H9 (cell line): ENCODE results near the gene SCN8A. TPM values are rescaled to one million over a fixed set of nuclear protein-coding genes. Genes with fewer than 3 reads are reported as not detected.

Source experiments
- DNase-seq: peaks from one replicate; pipeline ENCODE4 v3.0.0-alpha.2; 2017
- H2AFZ ChIP-seq: one replicate; pipeline ENCODE4 v1.6.1; 2013; ENCODE audit warnings: mild to moderate bottlenecking, low read length, control low read depth, moderate library complexity
- H2AK5ac ChIP-seq: 2 replicates; pipeline ENCODE4 v1.6.1; 2013; ENCODE audit warnings: low read length, control low read depth, mixed read lengths; ENCODE audit not compliant: insufficient read length
- H2BK120ac ChIP-seq: one replicate; pipeline ENCODE4 v1.6.1; 2013; ENCODE audit warnings: low read depth, mild to moderate bottlenecking, low read length, control low read depth, inconsistent platforms; ENCODE audit not compliant: poor library complexity, severe bottlenecking
- H2BK12ac ChIP-seq: 2 replicates; pipeline ENCODE4 v1.6.1; 2013; ENCODE audit warnings: low read length, control low read depth, mixed read lengths, low read depth; ENCODE audit not compliant: insufficient read length
- H2BK15ac ChIP-seq: 2 replicates; pipeline ENCODE4 v1.6.1; 2013; ENCODE audit warnings: low read depth, low read length, control low read depth
- H2BK20ac ChIP-seq: one replicate; pipeline ENCODE4 v1.6.1; 2013; ENCODE audit warnings: low read depth, mild to moderate bottlenecking, low read length, control low read depth, inconsistent platforms; ENCODE audit not compliant: poor library complexity, severe bottlenecking
- H2BK5ac ChIP-seq: 2 replicates; pipeline ENCODE4 v1.6.1; 2013; ENCODE audit warnings: low read length, control low read depth, mixed read lengths; ENCODE audit not compliant: insufficient read length
- H3K14ac ChIP-seq: 2 replicates; pipeline ENCODE4 v1.6.1; 2013; ENCODE audit warnings: low read length, control low read depth; ENCODE audit not compliant: insufficient read depth
- H3K18ac ChIP-seq: 2 replicates; pipeline ENCODE4 v1.6.1; 2013; ENCODE audit warnings: low read depth, mild to moderate bottlenecking, mixed read lengths, low read length, control low read depth; ENCODE audit not compliant: insufficient read length
- H3K23ac ChIP-seq: 2 replicates; pipeline ENCODE4 v1.6.1; 2013; ENCODE audit warnings: low read length, control low read depth, mixed read lengths, low read depth; ENCODE audit not compliant: insufficient read length
- H3K23me2 ChIP-seq: 2 replicates; pipeline ENCODE4 v1.6.1; 2013; ENCODE audit warnings: low read depth, mild to moderate bottlenecking, mixed read lengths, low read length, control low read depth; ENCODE audit not compliant: insufficient read length, poor library complexity, severe bottlenecking
- H3K27ac ChIP-seq: 2 replicates; pipeline ENCODE4 v1.5.1; 2013; ENCODE audit warnings: low read length, control low read depth, mixed read lengths, low read depth; ENCODE audit not compliant: insufficient read length
- H3K27me3 ChIP-seq: 2 replicates; pipeline ENCODE4 v1.6.1; 2013; ENCODE audit warnings: low read length, control low read depth, inconsistent platforms; ENCODE audit not compliant: insufficient read depth
- H3K4ac ChIP-seq: 2 replicates; pipeline ENCODE4 v1.6.1; 2013; ENCODE audit warnings: low read depth, mild to moderate bottlenecking, control low read depth, inconsistent platforms, low read length, moderate library complexity
- H3K4me1 ChIP-seq: 2 replicates; pipeline ENCODE4 v1.6.1; 2013; ENCODE audit warnings: low read length, control low read depth, inconsistent platforms; ENCODE audit not compliant: insufficient read depth
- H3K4me2 ChIP-seq: 2 replicates; pipeline ENCODE4 v1.6.1; 2013; ENCODE audit warnings: low read length, control low read depth, mixed read lengths; ENCODE audit not compliant: insufficient read length, insufficient read depth
- H3K56ac ChIP-seq: 2 replicates; pipeline ENCODE4 v1.6.1; 2013; ENCODE audit warnings: low read depth, mild to moderate bottlenecking, mixed read lengths, low read length, control low read depth; ENCODE audit not compliant: insufficient read length
- H3K79me1 ChIP-seq: 2 replicates; pipeline ENCODE4 v1.6.1; 2013; ENCODE audit warnings: low read depth, mild to moderate bottlenecking, moderate library complexity, low read length, control low read depth, inconsistent platforms; ENCODE audit not compliant: insufficient read depth, poor library complexity, severe bottlenecking
- H3K79me2 ChIP-seq: 2 replicates; pipeline ENCODE4 v1.6.1; 2013; ENCODE audit warnings: low read length, control low read depth, inconsistent platforms; ENCODE audit not compliant: insufficient read depth
- H3K9ac ChIP-seq: 2 replicates; pipeline ENCODE4 v1.6.1; 2013; ENCODE audit warnings: low read length, control low read depth, mixed read lengths; ENCODE audit not compliant: insufficient read length; ENCODE audit errors: extremely low read depth
- H3K9me3 ChIP-seq: one replicate; pipeline ENCODE4 v1.6.1; 2013; ENCODE audit warnings: low read depth, low read length, inconsistent platforms; ENCODE audit not compliant: control insufficient read depth
- H3T11ph ChIP-seq: one replicate; pipeline ENCODE4 v1.6.1; 2013; ENCODE audit warnings: mild to moderate bottlenecking, low read length, control low read depth, inconsistent platforms
- H4K20me1 ChIP-seq: one replicate; pipeline ENCODE4 v1.6.1; 2013; ENCODE audit not compliant: control insufficient read depth, insufficient read length, insufficient read depth
- H4K5ac ChIP-seq: 2 replicates; pipeline ENCODE4 v1.6.1; 2013; ENCODE audit warnings: low read depth, mild to moderate bottlenecking, mixed read lengths, low read length, control low read depth; ENCODE audit not compliant: insufficient read length
- H4K8ac ChIP-seq: replicated peaks from 2 replicates; pipeline ENCODE4 v1.6.1; 2013; ENCODE audit warnings: low read length, control low read depth, mixed read lengths, low read depth; ENCODE audit not compliant: insufficient read length
- H4K91ac ChIP-seq: 2 replicates; pipeline ENCODE4 v1.6.1; 2013; ENCODE audit warnings: low read depth, mild to moderate bottlenecking, moderate library complexity, mixed read lengths, low read length, control low read depth; ENCODE audit not compliant: insufficient read length
- H3K27ac Mint-ChIP-seq, 3 experiments: 2 replicates in 2 of 3; 3 replicates in 1 of 3; pipeline ENCODE4 v1.8.0; 2020 to 2021; ENCODE audit warnings: mixed read lengths in 3 of 3, mild to moderate bottlenecking in 1 of 3, moderate library complexity in 1 of 3
- H3K27me3 Mint-ChIP-seq: 2 replicates; pipeline ENCODE4 v1.8.0; 2021; ENCODE audit warnings: low read depth, mild to moderate bottlenecking, moderate library complexity, mixed read lengths
- H3K36me3 Mint-ChIP-seq, 3 experiments: 2 replicates in 2 of 3; 3 replicates in 1 of 3; pipeline ENCODE4 v1.8.0; 2020 to 2021; ENCODE audit warnings: low read depth in 3 of 3, mixed read lengths in 3 of 3; ENCODE audit not compliant: insufficient read depth in 1 of 3
- H3K4me1 Mint-ChIP-seq, 2 experiments: 2 replicates each; pipeline ENCODE4 v1.8.0; 2020; ENCODE audit warnings: mixed read lengths in 2 of 2
- H3K4me3 Mint-ChIP-seq, 2 experiments: 2 replicates in 1 of 2; 3 replicates in 1 of 2; pipeline ENCODE4 v1.8.0; 2020 to 2021; ENCODE audit warnings: mild to moderate bottlenecking in 2 of 2, mixed read lengths in 2 of 2, moderate library complexity in 1 of 2
- H3K9me3 Mint-ChIP-seq, 2 experiments: 2 replicates in 1 of 2; 3 replicates in 1 of 2; pipeline ENCODE4 v1.8.0; 2020; ENCODE audit warnings: mild to moderate bottlenecking in 2 of 2, mixed read lengths in 2 of 2, moderate library complexity in 1 of 2
- CTCF ChIP-seq: fragments of 200-600 bp; sonication (generic); conservative IDR thresholded peaks from 3 replicates; pipeline ENCODE4 v1.8.0; 2021; ENCODE audit warnings: antibody characterized with exemption, mild to moderate bottlenecking
- WGBS: extraction: QIAGEN DNeasy Blood & Tissue Kit; methylation state at CpG from one replicate; pipeline ENCODE4 v1.1.7; 2013; ENCODE audit warnings: missing lambda C conversion rate, low lambda C conversion rate, mixed read lengths; ENCODE audit not compliant: insufficient read length; ENCODE audit errors: extremely low coverage; 5-methylcytosine and 5-hydroxymethylcytosine counted together
- total RNA-seq: library from RNA; stranded (reverse); gene quantifications from 2 replicates; pipeline ENCODE4 v1.2.1, GENCODE V29; 2021

Gene SCN8A
- total RNA-seq, 1 experiment from 2014 or later = 15.2 TPM

- H2BK20ac ChIP-seq = no peak overlapping the region
- H2AFZ ChIP-seq = no peak overlapping the region
- H3T11ph ChIP-seq = no peak overlapping the region
- no peaks in the 10 kb centered on the region for H3K27me3 ChIP-seq
- Mint-ChIP-seq H3K4me1 (no peaks in the 10 kb centered on the region), H3K4me3 (no peak overlapping the region), H3K36me3 (peaks cover 2 to 20% (median 18%) of the 10 kb centered on the region in 3 experiments; a peak in 6 of 7 replicates), H3K27ac (no peak overlapping the region), H3K9me3 (no peaks in the 10 kb centered on the region), H3K27me3 (no peaks in the 10 kb centered on the region)
- no peak overlapping the region for H2AK5ac ChIP-seq
- DNase-seq = no peak
- H3K23me2 ChIP-seq = no peaks in the 10 kb centered on the region
- no peak overlapping the region for H3K14ac ChIP-seq
- no peak for TF ChIP-seq CTCF
- H4K20me1 ChIP-seq = no peaks in the 10 kb centered on the region
- no peaks in the 10 kb centered on the region for H3K79me1 ChIP-seq
- H2BK15ac ChIP-seq = no peak overlapping the region
- H3K79me2 ChIP-seq = no peaks in the 10 kb centered on the region
- H3K4ac ChIP-seq = no peak overlapping the region
- no peaks in the 10 kb centered on the region for H3K4me1 ChIP-seq
- H4K8ac ChIP-seq = no peak overlapping the region
- no peak overlapping the region for H4K91ac ChIP-seq
- H3K9ac ChIP-seq = no peak overlapping the region
- H3K56ac ChIP-seq = no peak overlapping the region
- no peak overlapping the region for H3K27ac ChIP-seq
- H3K23ac ChIP-seq = no peak overlapping the region
- no peak overlapping the region for H3K4me2 ChIP-seq
- no peak overlapping the region for H4K5ac ChIP-seq
- WGBS = no CpG with 5 or more reads among the region's 2 CpGs
- H3K18ac ChIP-seq = no peak overlapping the region
- no peak overlapping the region for H2BK120ac ChIP-seq
- H2BK5ac ChIP-seq = no peak overlapping the region
- H3K9me3 ChIP-seq = no peaks in the 10 kb centered on the region
- H2BK12ac ChIP-seq = no peak overlapping the region
Observed at GRCh38 chr12:51785906-51786305, 194.9 kb downstream of the SCN8A start.
